GM18861 (cell line): ENCODE measurements around the gene PDGFD.

Source experiments
- ATAC-seq: cut with Tn5 transposase; IDR thresholded peaks from one replicate; pipeline ENCODE4 v1.9.1; 2021; ENCODE audit not compliant: unreplicated experiment

Gene PDGFD

GRCh38 chr11:104005234-104005855, 158.6 kb downstream of the PDGFD start:
- no peak for ATAC-seq

- ATAC-seq, result no peak
These were observed 160.5 kb downstream of the PDGFD start for GRCh38 chr11:104003491-104003890.

GRCh38 chr11:104001561-104002056, 162.3 kb downstream of the PDGFD start:
- ATAC-seq, result no peak

- no peak for ATAC-seq
These were observed 163.1 kb downstream of the PDGFD start for GRCh38 chr11:104000798-104001197.

GRCh38 chr11:103998826-103999508, 165.0 kb downstream of the PDGFD start:
- no peak for ATAC-seq

- ATAC-seq, result peak; percentile 64
These were observed 166.9 kb downstream of the PDGFD start for GRCh38 chr11:103997082-103997481.

- no peak for ATAC-seq
These were observed 168.1 kb downstream of the PDGFD start for GRCh38 chr11:103995896-103996295.

- no peak for ATAC-seq
These were observed 169.4 kb downstream of the PDGFD start for GRCh38 chr11:103994518-103994917.

GRCh38 chr11:103994094-103994493, 169.9 kb downstream of the PDGFD start:
- ATAC-seq, result no peak

GRCh38 chr11:103993507-103993906, 170.4 kb downstream of the PDGFD start:
- ATAC-seq, result no peak

GRCh38 chr11:103988595-103988969, 175.4 kb downstream of the PDGFD start:
- no peak for ATAC-seq

- no peak for ATAC-seq
These were observed 176.0 kb downstream of the PDGFD start for GRCh38 chr11:103987629-103988594.

- no peak for ATAC-seq
These were observed 178.9 kb downstream of the PDGFD start for GRCh38 chr11:103985041-103985440.

GRCh38 chr11:103980108-103980507, 183.8 kb downstream of the PDGFD start:
- no peak for ATAC-seq

GRCh38 chr11:103978616-103979595, 185.0 kb downstream of the PDGFD start:
- no peak for ATAC-seq

- ATAC-seq, result no peak
These were observed 191.9 kb downstream of the PDGFD start for GRCh38 chr11:103972013-103972412.

- peak; percentile 100 for ATAC-seq
These were observed 193.2 kb downstream of the PDGFD start for GRCh38 chr11:103970701-103971249.

GRCh38 chr11:103968685-103969084, 195.3 kb downstream of the PDGFD start:
- no peak for ATAC-seq

- ATAC-seq, result no peak
These were observed 196.0 kb downstream of the PDGFD start for GRCh38 chr11:103967985-103968384.

- no peak for ATAC-seq
These were observed 199.6 kb downstream of the PDGFD start for GRCh38 chr11:103964390-103964789.
